Lung (tissue), 12 donors: ENCODE measurements around the gene CAPZA1. TPM values are rescaled to one million over a fixed set of nuclear protein-coding genes. Genes with fewer than 3 reads are reported as not detected.

Source experiments
- ATAC-seq: fragments of 200-7000 bp; cut with Tn5 transposase; one replicate; pipeline ENCODE4 v1.9.1; 2020; ENCODE audit warnings: moderate number of reproducible peaks; ENCODE audit not compliant: insufficient read depth, low FRiP score
- DNase-seq, 3 donors: peaks; one replicate each; pipeline ENCODE4 v3.0.0-alpha.2; 2013 to 2017
- H3K27ac ChIP-seq, 2 donors: one replicate each; pipeline ENCODE4 v1.5.1; 2013; ENCODE audit warnings: mild to moderate bottlenecking in 2 of 2, moderate library complexity in 2 of 2, control low read depth in 1 of 2, inconsistent platforms in 1 of 2, low read depth in 1 of 2, low read length in 1 of 2
- H3K27me3 ChIP-seq, 3 donors: one replicate each; pipeline ENCODE4 v1.5.1; 2013; ENCODE audit warnings: low read length in 2 of 3; ENCODE audit not compliant: control insufficient read depth in 3 of 3, insufficient read depth in 3 of 3
- H3K36me3 ChIP-seq, 4 donors: one replicate each; pipeline ENCODE4 v1.5.1; 2013; ENCODE audit warnings: low read length in 4 of 4, mild to moderate bottlenecking in 1 of 4, moderate library complexity in 1 of 4; ENCODE audit not compliant: control insufficient read depth in 4 of 4, insufficient read depth in 4 of 4
- H3K4me1 ChIP-seq, 5 donors: one replicate each; pipeline ENCODE4 v1.5.1; 2013; ENCODE audit warnings: low read length in 5 of 5, mild to moderate bottlenecking in 2 of 5, moderate library complexity in 1 of 5; ENCODE audit not compliant: control insufficient read depth in 5 of 5, insufficient read depth in 5 of 5
- H3K4me3 ChIP-seq: one replicate; pipeline ENCODE4 v1.5.1; 2013; ENCODE audit warnings: mild to moderate bottlenecking, control low read depth, moderate library complexity
- H3K9ac ChIP-seq, 2 donors: one replicate each; pipeline ENCODE4 v1.5.1; 2013; ENCODE audit warnings: low read length in 2 of 2, control low read depth in 1 of 2; ENCODE audit not compliant: insufficient read depth in 1 of 2
- H3K9me3 ChIP-seq, 4 donors: one replicate each; pipeline ENCODE4 v1.5.1; 2013; ENCODE audit warnings: low read length in 3 of 4, mild to moderate bottlenecking in 1 of 4, moderate library complexity in 1 of 4; ENCODE audit not compliant: control insufficient read depth in 4 of 4, insufficient read depth in 3 of 4
- CTCF ChIP-seq: IDR thresholded peaks from 2 replicates; pipeline ENCODE4 v1.5.1; 2012; ENCODE audit warnings: mild to moderate bottlenecking; ENCODE audit errors: control extremely low read depth, extremely low read depth
- WGBS, 2 donors: extraction: QIAGEN DNeasy Blood & Tissue Kit; methylation state at CpG; one replicate each; pipeline ENCODE4 v1.1.7; 2013; 5-methylcytosine and 5-hydroxymethylcytosine counted together
- polyA plus RNA-seq, 2 donors: library from polyadenylated mRNA; stranded (reverse); fragments of 200-250 nt; gene quantifications; one replicate each; pipeline ENCODE4 v1.2.1, GENCODE V29; 2013
- total RNA-seq, 2 donors: library from RNA; depleted of rRNA in 1 of 2; stranded (reverse); fragments of >200 nt in 1 of 2; gene quantifications; one replicate each; pipeline ENCODE4 v1.2.1, GENCODE V29; 2014 to 2021
- donor health status: control.
- donor health status: control.
- donor health status: Bipolar disorder and iron deficiency.
- donor health status: healthy.
- donor health status: DM: yes; HTN: yes; CAD: no.

Gene CAPZA1
- total and polyA plus RNA-seq, 4 donors: 72.3 to 167 (median 106) TPM

GRCh38 chr1:112711670-112712069 is 92.0 kb downstream of the CAPZA1 start:
- ATAC-seq: no peak
- no peak overlapping the region for H3K9ac ChIP-seq
- H3K27me3 ChIP-seq: peaks cover 0 to 15% (median 0%) of the 10 kb centered on the region in 3 donors
- no peaks in the 10 kb centered on the region for H3K9me3 ChIP-seq
- no peak for DNase-seq
- H3K4me1 ChIP-seq: peaks cover 0 to 25% (median 5%) of the 10 kb centered on the region in 5 donors
- TF ChIP-seq CTCF: no peak
- no peak overlapping the region for H3K27ac ChIP-seq
- no peak overlapping the region for H3K4me3 ChIP-seq
- H3K36me3 ChIP-seq: no peaks in the 10 kb centered on the region
- 79 to 80% methylated on average over 11 of the region's 11 CpGs for WGBS, 2 donors

GRCh38 chr1:112712191-112712590 is 92.6 kb downstream of the CAPZA1 start:
- no peak for ATAC-seq
- Histone ChIP-seq H3K36me3 (no peaks in the 10 kb centered on the region), H3K9ac (no peak overlapping the region), H3K27me3 (peaks cover 0 to 15% (median 0%) of the 10 kb centered on the region in 3 donors), H3K9me3 (no peaks in the 10 kb centered on the region), H3K4me3 (no peak overlapping the region), H3K27ac (no peak overlapping the region), H3K4me1 (peaks cover 0 to 25% (median 5%) of the 10 kb centered on the region in 5 donors)
- no peak for TF ChIP-seq CTCF
- WGBS, 2 donors: 85 to 94% methylated on average over 7 of the region's 7 CpGs
- DNase-seq: no peak

- 81 to 89% methylated on average over 9 of the region's 9 CpGs for WGBS, 2 donors
- H3K9me3 ChIP-seq: no peaks in the 10 kb centered on the region
- ATAC-seq: no peak
- no peaks in the 10 kb centered on the region for H3K36me3 ChIP-seq
- H3K27me3 ChIP-seq: peaks cover 0 to 15% (median 0%) of the 10 kb centered on the region in 3 donors
- no peak for TF ChIP-seq CTCF
- no peak for DNase-seq
- no peak overlapping the region for H3K27ac ChIP-seq
- peaks cover 0 to 21% (median 5%) of the 10 kb centered on the region in 5 donors for H3K4me1 ChIP-seq
- H3K4me3 ChIP-seq: no peak overlapping the region
- H3K9ac ChIP-seq: no peak overlapping the region
Measured at GRCh38 chr1:112712701-112713128, 93.1 kb downstream of the CAPZA1 start.
